H1 (cell line): ENCODE measurements around the gene PLAAT1. TPM values are rescaled to one million over a fixed set of nuclear protein-coding genes. Genes with fewer than 3 reads are reported as not detected.

Source experiments
- CTCF ChIA-PET: fragments of 300-600 bp; sonication (Branson Sonifier 250); formaldehyde crosslinking; loops from one replicate; lab custom pipeline; 2021; ENCODE audit not compliant: partially characterized antibody; lab: Charles Lee
- POLR2A ChIA-PET: fragments of 300-600 bp; sonication (Branson Sonifier 250); formaldehyde crosslinking; loops from one replicate; lab custom pipeline; 2021; ENCODE audit warnings: inconsistent platforms; ENCODE audit not compliant: partially characterized antibody; lab: Charles Lee
- DNase-seq, 2 experiments: peaks; one replicate each; pipeline versions ENCODE4 v3.0.0 to v3.0.0-alpha.2; 2010 to 2022; ENCODE audit warnings: low spot score in 2 of 2, low read depth in 1 of 2, mixed read lengths in 1 of 2
- FAIRE-seq: peaks from 2 replicates; lab custom pipeline; 2011; peaks lifted over from hg19 to GRCh38; lab: Jason Lieb, UNC
- H2AFZ ChIP-seq: 2 replicates; pipeline ENCODE4 v1.8.1; 2012; ENCODE audit warnings: low read length, inconsistent platforms
- H2AK5ac ChIP-seq: 2 replicates; pipeline ENCODE4 v1.6.1; 2013; ENCODE audit warnings: low read depth, low read length
- H2BK120ac ChIP-seq: replicated peaks from 2 replicates; pipeline ENCODE3; 2013; ENCODE audit warnings: low read depth, low read length, inconsistent platforms
- H2BK12ac ChIP-seq: 2 replicates; pipeline ENCODE4 v1.6.1; 2013; ENCODE audit warnings: low read depth, low read length
- H2BK15ac ChIP-seq: 2 replicates; pipeline ENCODE4 v1.6.1; 2013; ENCODE audit warnings: low read length
- H2BK20ac ChIP-seq: 2 replicates; pipeline ENCODE4 v1.6.1; 2013; ENCODE audit warnings: low read length
- H2BK5ac ChIP-seq: 2 replicates; pipeline ENCODE4 v1.6.1; 2013; ENCODE audit warnings: low read depth, low read length
- H3K14ac ChIP-seq: 2 replicates; pipeline ENCODE4 v1.6.1; 2013; ENCODE audit warnings: inconsistent platforms; ENCODE audit not compliant: insufficient read length
- H3K18ac ChIP-seq: 2 replicates; pipeline ENCODE4 v1.6.1; 2013; ENCODE audit warnings: low read length; ENCODE audit errors: extremely low read depth
- H3K23ac ChIP-seq: 2 replicates; pipeline ENCODE4 v1.6.1; 2013; ENCODE audit warnings: inconsistent platforms; ENCODE audit not compliant: insufficient read length
- H3K23me2 ChIP-seq: 2 replicates; pipeline ENCODE4 v1.6.1; 2013; ENCODE audit warnings: low read depth, low read length
- H3K27ac ChIP-seq: 2 replicates; pipeline ENCODE4 v1.6.1; 2011; ENCODE audit warnings: low read depth, low read length, inconsistent platforms
- H3K27me3 ChIP-seq, 4 experiments: replicated peaks in 1 of 4; 1 replicate in 1 of 4; 2 replicates in 3 of 4; pipeline versions ENCODE4 v1.6.1 to v1.8.1; 2011 to 2013; ENCODE audit warnings: low read length in 3 of 4, mild to moderate bottlenecking in 3 of 4, inconsistent platforms in 2 of 4, mixed read lengths in 2 of 4, moderate library complexity in 1 of 4; ENCODE audit not compliant: control insufficient read depth in 3 of 4, insufficient read depth in 3 of 4; ENCODE audit errors: extremely low read depth in 1 of 4
- H3K36me3 ChIP-seq, 4 experiments: 2 replicates each; pipeline versions ENCODE4 v1.6.1 to v1.8.1; 2011 to 2013; ENCODE audit warnings: mild to moderate bottlenecking in 4 of 4, low read length in 3 of 4, moderate library complexity in 2 of 4, control low read depth in 1 of 4, inconsistent platforms in 1 of 4; ENCODE audit not compliant: insufficient read depth in 4 of 4, control insufficient read depth in 2 of 4
- H3K4ac ChIP-seq: replicated peaks from 2 replicates; pipeline ENCODE3; 2013; ENCODE audit warnings: low read length, low read depth, mixed read lengths, inconsistent platforms; ENCODE audit not compliant: insufficient read length
- H3K4me1 ChIP-seq, 4 experiments: replicated peaks in 1 of 4; 1 replicate in 1 of 4; 2 replicates in 3 of 4; pipeline versions ENCODE4 v1.6.1 to v1.8.1; 2011 to 2013; ENCODE audit warnings: low read length in 3 of 4, inconsistent platforms in 2 of 4, mixed read lengths in 1 of 4; ENCODE audit not compliant: insufficient read depth in 4 of 4, control insufficient read depth in 3 of 4
- H3K4me2 ChIP-seq, 2 experiments: 2 replicates each; pipeline versions ENCODE4 v1.6.1 to v1.8.1; 2011 to 2013; ENCODE audit warnings: low read depth in 2 of 2, low read length in 2 of 2, control low read depth in 1 of 2, inconsistent platforms in 1 of 2, mild to moderate bottlenecking in 1 of 2; ENCODE audit not compliant: insufficient read depth in 1 of 2
- H3K4me3 ChIP-seq, 4 experiments: fragments of 200-600, 300-600 bp in 1 of 4; sonication (generic), shearing (Covaris generic), sonication (Bioruptor Twin) in 1 of 4; 2 replicates each; pipeline versions ENCODE4 v1.5.1 to v1.8.1; 2011 to 2016; ENCODE audit warnings: low read length in 4 of 4, low read depth in 3 of 4, control low read depth in 2 of 4, inconsistent platforms in 2 of 4, mild to moderate bottlenecking in 2 of 4, mixed read lengths in 1 of 4, moderate library complexity in 1 of 4; ENCODE audit not compliant: insufficient read depth in 2 of 4; ENCODE audit errors: extremely low read depth in 1 of 4
- H3K56ac ChIP-seq: replicated peaks from 2 replicates; pipeline ENCODE3; 2013; ENCODE audit warnings: low read depth, mild to moderate bottlenecking, mixed read lengths, low read length, inconsistent platforms; ENCODE audit not compliant: insufficient read length
- H3K79me1 ChIP-seq: 2 replicates; pipeline ENCODE4 v1.6.1; 2013; ENCODE audit warnings: low read depth, low read length, control low read depth
- H3K79me2 ChIP-seq, 2 experiments: 2 replicates each; pipeline versions ENCODE4 v1.6.1 to v1.8.1; 2012 to 2013; ENCODE audit warnings: low read length in 2 of 2, mild to moderate bottlenecking in 2 of 2, inconsistent platforms in 1 of 2; ENCODE audit not compliant: insufficient read depth in 2 of 2, control insufficient read depth in 1 of 2
- H3K9ac ChIP-seq, 4 experiments: replicated peaks in 1 of 4; 1 replicate in 1 of 4; 2 replicates in 3 of 4; pipeline versions ENCODE4 v1.6.1 to v1.8.1; 2011 to 2013; ENCODE audit warnings: low read depth in 3 of 4, low read length in 3 of 4, control low read depth in 2 of 4, mild to moderate bottlenecking in 2 of 4, moderate library complexity in 2 of 4, inconsistent platforms in 1 of 4; ENCODE audit errors: extremely low read depth in 1 of 4
- H3K9me3 ChIP-seq, 2 experiments: 2 replicates each; pipeline versions ENCODE4 v1.6.1 to v1.8.1; 2012 to 2013; ENCODE audit warnings: mild to moderate bottlenecking in 2 of 2, moderate library complexity in 2 of 2, control low read depth in 1 of 2, inconsistent platforms in 1 of 2, low read depth in 1 of 2, low read length in 1 of 2, mixed read lengths in 1 of 2; ENCODE audit not compliant: insufficient read depth in 2 of 2
- H4K20me1 ChIP-seq, 2 experiments: replicated peaks in 1 of 2; 2 replicates each; pipeline versions ENCODE3 to v1.8.1; 2011 to 2013; ENCODE audit warnings: inconsistent platforms in 2 of 2, low read length in 2 of 2, mild to moderate bottlenecking in 1 of 2; ENCODE audit not compliant: insufficient read depth in 2 of 2, control insufficient read depth in 1 of 2
- H4K5ac ChIP-seq: 2 replicates; pipeline ENCODE4 v1.6.1; 2013; ENCODE audit warnings: low read length, low read depth, mixed read lengths, inconsistent platforms; ENCODE audit not compliant: insufficient read length
- H4K8ac ChIP-seq: 2 replicates; pipeline ENCODE4 v1.8.0; 2013; ENCODE audit warnings: mild to moderate bottlenecking, moderate library complexity, low read length, inconsistent platforms; ENCODE audit not compliant: insufficient read depth; ENCODE audit errors: extremely low read depth
- H4K91ac ChIP-seq: replicated peaks from 2 replicates; pipeline ENCODE3; 2013; ENCODE audit warnings: low read length, mixed read lengths, inconsistent platforms; ENCODE audit not compliant: insufficient read length
- CBX5 ChIP-seq: fragments of 300-800, 300-1000 bp; sonication (generic); IDR thresholded peaks from 2 replicates; pipeline ENCODE4 v1.7.1; 2016; ENCODE audit warnings: antibody characterized with exemption, low read length, low read depth
- CBX8 ChIP-seq: fragments of 300-800, 300-1000 bp; sonication (generic); IDR thresholded peaks from 2 replicates; pipeline ENCODE4 v1.7.1; 2016; ENCODE audit warnings: low read depth, low read length, borderline replicate concordance
- EZH2 ChIP-seq: fragments of 200-600 bp; sonication (generic); IDR thresholded peaks from 2 replicates; pipeline ENCODE4 v1.7.1; 2012; ENCODE audit warnings: low read depth, mild to moderate bottlenecking, moderate library complexity, low read length, inconsistent platforms; ENCODE audit not compliant: severe bottlenecking
- NRF1 ChIP-seq: IDR thresholded peaks from 2 replicates; pipeline ENCODE4 v1.6.1; 2011; ENCODE audit warnings: mild to moderate bottlenecking, low read depth, low read length, improper control_type of control experiment
- TEAD4 ChIP-seq: IDR thresholded peaks from 2 replicates; pipeline ENCODE4 v1.6.1; 2012; ENCODE audit warnings: low read depth, low read length, inconsistent platforms, mixed read lengths
- WGBS, 2 experiments: shearing (Covaris generic) in 1 of 2; methylation state at CpG; one replicate each; pipeline versions ENCODE4 v1.1.6 to v1.1.7; 2013 to 2015; ENCODE audit warnings: low lambda C conversion rate in 2 of 2, mixed read lengths in 2 of 2, inconsistent platforms in 1 of 2, low coverage in 1 of 2, missing lambda C conversion rate in 1 of 2; ENCODE audit not compliant: insufficient replicate concordance in 2 of 2, insufficient coverage in 1 of 2, insufficient read length in 1 of 2; ENCODE audit errors: extremely low coverage in 1 of 2, missing lambda C conversion rate in 1 of 2; 5-methylcytosine and 5-hydroxymethylcytosine counted together
- polyA plus RNA-seq, 7 experiments: library from polyadenylated mRNA; depleted of rRNA in 3 of 7; stranded (reverse) in 5 of 7; unstranded in 2 of 7; fragments of >200 nt in 5 of 7; fragments of 200-250 nt in 2 of 7; gene quantifications; 1 replicate in 5 of 7; 2 replicates in 1 of 7; 4 replicates in 1 of 7; pipeline versions ENCODE4 v1.2.1 to v1.2.3, GENCODE V29; 2011 to 2013; ENCODE audit warnings: missing spikeins in 2 of 7, mixed read lengths in 2 of 7
- total RNA-seq: library from RNA; stranded (reverse); fragmentation: NEBNext Ultra II Directional; extraction: Animal tissue kit (Norgen Biotek cat#: 25700); gene quantifications from 2 replicates; pipeline ENCODE4 v1.2.1, GENCODE V29; 2021
- TF ChIP-seq, protein P1 (sequence below): IDR thresholded peaks from 2 replicates; pipeline ENCODE4 v1.6.1; 2012; ENCODE audit warnings: low read length, inconsistent platforms
- TF ChIP-seq, protein P2 (sequence below): IDR thresholded peaks from 2 replicates; pipeline ENCODE4 v1.6.1; 2011; ENCODE audit warnings: low read length, improper control_type of control experiment
- TF ChIP-seq, protein P3 (sequence below): IDR thresholded peaks from 2 replicates; pipeline ENCODE4 v1.6.1; 2011; ENCODE audit warnings: low read depth, mild to moderate bottlenecking, low read length; ENCODE audit not compliant: insufficient read depth

The PLAAT1 gene
- total and polyA plus RNA-seq, 2 of the 8 experiments (the other 6 are each of a cell fraction or from before 2014, with no cell fraction given): 4.5 to 6.0 TPM

DNA sequence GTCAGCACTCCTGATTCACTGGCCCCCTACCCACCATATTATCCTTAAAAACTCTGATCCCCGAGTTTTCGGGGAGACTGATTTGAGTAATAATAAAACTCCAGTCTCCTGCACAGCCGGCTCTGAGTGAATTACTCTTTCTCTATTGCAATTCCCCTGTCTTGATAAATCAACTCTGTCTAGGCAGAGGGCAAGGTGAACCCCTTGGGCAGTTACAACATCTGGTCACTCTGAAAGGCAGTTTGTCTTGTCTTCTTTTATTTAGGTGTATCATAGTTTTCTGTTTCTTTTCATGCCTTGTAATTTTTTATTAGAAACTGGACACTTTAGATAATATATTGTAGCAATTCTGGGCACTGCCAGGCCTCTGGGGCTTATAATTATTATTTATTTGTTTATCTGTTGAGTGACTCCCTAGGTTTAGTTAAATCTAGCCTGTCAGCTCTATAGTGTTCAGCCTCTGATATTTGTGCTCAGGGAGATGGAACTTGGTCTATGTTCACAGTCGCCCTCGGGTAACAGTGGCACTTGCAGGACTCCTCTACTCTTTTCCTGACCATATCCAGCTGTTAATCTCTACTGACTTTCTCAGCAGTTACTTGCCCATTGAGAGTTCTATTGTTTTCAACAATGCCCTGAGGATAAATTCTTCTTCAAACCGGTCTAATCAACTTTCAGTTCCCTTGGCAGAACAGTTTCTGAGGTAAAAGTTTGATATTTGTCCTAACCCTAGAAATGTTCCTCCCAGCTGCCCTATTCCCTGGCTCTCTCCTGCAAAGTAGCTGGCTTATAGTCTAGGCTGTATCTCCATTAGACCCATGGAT, 15.5 kb upstream of the PLAAT1 start:
- Histone ChIP-seq H2BK12ac (no peak overlapping the region), H3K56ac (no peak overlapping the region), H4K20me1 (no peaks in the 10 kb centered on the region), H3K27me3 (no peaks in the 10 kb centered on the region), H3K23ac (no peak overlapping the region), H3K23me2 (no peaks in the 10 kb centered on the region), H2BK5ac (no peak overlapping the region), H2BK120ac (no peak overlapping the region), H2BK15ac (no peak overlapping the region), H3K4me3 (no peak overlapping the region), H3K14ac (no peak overlapping the region), H3K79me2 (no peaks in the 10 kb centered on the region), H2AK5ac (no peak overlapping the region), H3K4me1 (peaks cover 0 to 23% (median 16%) of the 10 kb centered on the region in 4 experiments; a peak in 6 of 7 replicates), H3K36me3 (no peaks in the 10 kb centered on the region), H4K91ac (no peak overlapping the region), H4K8ac (no peak overlapping the region), H3K4ac (no peak overlapping the region), H3K27ac (no peak overlapping the region), H3K18ac (no peak overlapping the region), H3K9me3 (no peaks in the 10 kb centered on the region), H3K4me2 (no peak overlapping the region; a peak in 1 of 4 replicates), H4K5ac (no peak overlapping the region), H2AFZ (no peak overlapping the region), H2BK20ac (no peak overlapping the region), H3K79me1 (no peaks in the 10 kb centered on the region), H3K9ac (no peak overlapping the region)
- DNase-seq (no peak), FAIRE-seq (no peak)
- WGBS, 2 experiments: 84% methylated on average over 6 of the region's 6 CpGs; no CpG with 5 or more reads in 1 of the 2 experiments
- CTCF ChIA-PET: interaction anchor here (1.0 kb wide), 3 partner anchors 9 to 347 kb away, joined by 3 to 5 read pairs (median 4); no protein-coding TSS in a partner anchor
- POLR2A ChIA-PET: interaction anchor here (1.2 kb wide), 1 partner anchor 13 kb away, joined by 5 read pairs; no protein-coding TSS in a partner anchor
- TF ChIP-seq EZH2 (no peak), TEAD4 (no peak), NRF1 (no peak), CBX5 (no peak), CBX8 (no peak)
- TF ChIP-seq, protein P1, sequence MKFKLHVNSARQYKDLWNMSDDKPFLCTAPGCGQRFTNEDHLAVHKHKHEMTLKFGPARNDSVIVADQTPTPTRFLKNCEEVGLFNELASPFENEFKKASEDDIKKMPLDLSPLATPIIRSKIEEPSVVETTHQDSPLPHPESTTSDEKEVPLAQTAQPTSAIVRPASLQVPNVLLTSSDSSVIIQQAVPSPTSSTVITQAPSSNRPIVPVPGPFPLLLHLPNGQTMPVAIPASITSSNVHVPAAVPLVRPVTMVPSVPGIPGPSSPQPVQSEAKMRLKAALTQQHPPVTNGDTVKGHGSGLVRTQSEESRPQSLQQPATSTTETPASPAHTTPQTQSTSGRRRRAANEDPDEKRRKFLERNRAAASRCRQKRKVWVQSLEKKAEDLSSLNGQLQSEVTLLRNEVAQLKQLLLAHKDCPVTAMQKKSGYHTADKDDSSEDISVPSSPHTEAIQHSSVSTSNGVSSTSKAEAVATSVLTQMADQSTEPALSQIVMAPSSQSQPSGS: no peak
- TF ChIP-seq, protein P2, sequence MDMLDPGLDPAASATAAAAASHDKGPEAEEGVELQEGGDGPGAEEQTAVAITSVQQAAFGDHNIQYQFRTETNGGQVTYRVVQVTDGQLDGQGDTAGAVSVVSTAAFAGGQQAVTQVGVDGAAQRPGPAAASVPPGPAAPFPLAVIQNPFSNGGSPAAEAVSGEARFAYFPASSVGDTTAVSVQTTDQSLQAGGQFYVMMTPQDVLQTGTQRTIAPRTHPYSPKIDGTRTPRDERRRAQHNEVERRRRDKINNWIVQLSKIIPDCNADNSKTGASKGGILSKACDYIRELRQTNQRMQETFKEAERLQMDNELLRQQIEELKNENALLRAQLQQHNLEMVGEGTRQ: no peak
- TF ChIP-seq, protein P3, sequence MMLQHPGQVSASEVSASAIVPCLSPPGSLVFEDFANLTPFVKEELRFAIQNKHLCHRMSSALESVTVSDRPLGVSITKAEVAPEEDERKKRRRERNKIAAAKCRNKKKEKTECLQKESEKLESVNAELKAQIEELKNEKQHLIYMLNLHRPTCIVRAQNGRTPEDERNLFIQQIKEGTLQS: no peak
